ENCODE results near the gene CBFA2T3.

CBFA2T3 gene

DNA sequence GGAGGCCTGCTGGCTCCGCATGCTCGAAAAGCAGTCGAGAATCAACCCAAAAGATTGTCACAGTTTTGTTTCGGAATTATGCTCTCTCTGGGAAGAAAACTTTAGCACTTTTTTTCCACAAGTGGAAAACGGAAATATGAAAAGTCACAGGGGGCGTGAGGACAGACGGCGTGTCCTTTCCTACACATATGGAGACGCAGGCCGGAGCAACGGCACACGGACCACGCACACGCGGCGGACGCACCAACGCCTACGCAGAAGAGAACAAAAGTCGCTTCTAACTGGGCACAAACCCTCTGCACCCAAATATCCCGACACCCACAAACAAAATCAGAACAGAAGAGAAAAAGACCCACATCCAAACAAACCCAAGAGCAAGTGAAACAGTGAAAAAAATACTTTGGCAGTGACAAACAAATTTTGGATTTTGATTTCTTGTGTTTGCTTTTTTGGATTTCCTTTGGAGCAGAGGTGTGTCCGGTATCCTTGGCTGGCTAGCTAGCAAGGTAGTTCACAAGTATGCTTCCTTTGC is 101.2 kb downstream of the CBFA2T3 start:
- no peak for DNase-seq (ENCODE audit: low spot score)

DNA sequence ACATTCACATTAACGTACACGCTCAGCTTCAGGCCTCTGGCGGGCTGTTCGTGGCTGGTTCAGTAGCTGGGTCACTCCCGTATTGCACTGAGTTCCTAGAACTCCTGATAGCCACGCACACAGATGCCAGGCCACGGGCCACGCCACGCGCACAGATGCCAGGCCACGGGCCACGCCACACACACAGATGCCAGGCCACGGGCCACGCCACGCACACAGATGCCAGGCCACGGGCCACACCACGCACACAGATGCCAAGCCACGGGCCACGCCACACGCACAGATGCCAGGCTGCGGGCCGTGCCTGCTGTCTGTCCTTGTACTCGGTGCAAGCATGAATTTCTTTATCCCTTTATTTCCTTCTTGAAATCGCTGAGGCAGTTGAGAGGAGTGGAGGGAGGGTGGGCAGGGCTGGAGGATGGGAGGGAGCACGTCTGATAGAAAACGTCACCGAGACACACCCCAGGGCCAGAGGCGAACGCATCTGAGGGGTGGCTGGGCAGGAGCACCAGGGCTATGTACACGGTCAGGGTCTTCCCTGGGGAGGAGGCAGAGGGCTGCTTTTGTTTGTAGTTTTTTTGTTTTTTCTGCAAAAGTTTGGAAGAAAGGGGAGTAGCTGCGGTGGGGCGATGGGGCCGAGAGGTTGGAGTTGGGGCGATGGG is 101.9 kb downstream of the CBFA2T3 start:
- DNase-seq (ENCODE audit: low spot score) = no peak

DNA sequence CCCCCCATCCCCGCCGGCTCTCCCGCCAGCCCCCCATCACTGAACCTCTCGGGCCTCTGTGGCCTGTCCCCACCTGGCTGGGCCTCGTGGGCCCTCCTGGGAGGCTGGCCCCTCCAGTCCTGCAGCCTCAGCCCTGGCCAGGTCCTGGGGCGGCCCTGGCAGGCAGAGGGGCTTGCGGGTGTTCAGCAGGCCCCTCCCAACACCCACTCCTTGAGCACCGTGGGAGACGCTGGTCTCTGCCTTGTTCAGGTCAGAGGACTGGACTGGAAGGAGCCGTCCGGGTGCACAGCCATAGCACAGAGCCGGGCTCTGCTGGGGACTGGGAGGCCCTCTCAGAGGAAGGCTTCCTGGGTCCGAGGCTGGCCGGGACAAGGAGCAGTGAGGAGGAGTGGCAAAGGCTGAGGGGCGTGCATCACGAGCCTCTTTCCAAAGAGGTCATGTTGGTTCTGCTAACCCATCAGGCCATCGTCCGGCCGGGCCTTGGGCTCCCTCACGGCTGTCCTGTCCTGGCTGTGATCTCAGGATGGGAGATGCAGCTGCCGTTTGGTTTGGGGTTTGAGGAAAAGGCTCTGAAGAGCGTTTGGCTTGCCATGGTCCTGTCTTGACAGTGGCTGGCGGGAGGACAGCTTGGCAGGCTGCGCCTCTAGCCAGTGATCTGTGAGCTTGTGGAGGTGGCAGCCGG is 104.2 kb downstream of the CBFA2T3 start:
- no peak for DNase-seq (ENCODE audit: low spot score)

DNA sequence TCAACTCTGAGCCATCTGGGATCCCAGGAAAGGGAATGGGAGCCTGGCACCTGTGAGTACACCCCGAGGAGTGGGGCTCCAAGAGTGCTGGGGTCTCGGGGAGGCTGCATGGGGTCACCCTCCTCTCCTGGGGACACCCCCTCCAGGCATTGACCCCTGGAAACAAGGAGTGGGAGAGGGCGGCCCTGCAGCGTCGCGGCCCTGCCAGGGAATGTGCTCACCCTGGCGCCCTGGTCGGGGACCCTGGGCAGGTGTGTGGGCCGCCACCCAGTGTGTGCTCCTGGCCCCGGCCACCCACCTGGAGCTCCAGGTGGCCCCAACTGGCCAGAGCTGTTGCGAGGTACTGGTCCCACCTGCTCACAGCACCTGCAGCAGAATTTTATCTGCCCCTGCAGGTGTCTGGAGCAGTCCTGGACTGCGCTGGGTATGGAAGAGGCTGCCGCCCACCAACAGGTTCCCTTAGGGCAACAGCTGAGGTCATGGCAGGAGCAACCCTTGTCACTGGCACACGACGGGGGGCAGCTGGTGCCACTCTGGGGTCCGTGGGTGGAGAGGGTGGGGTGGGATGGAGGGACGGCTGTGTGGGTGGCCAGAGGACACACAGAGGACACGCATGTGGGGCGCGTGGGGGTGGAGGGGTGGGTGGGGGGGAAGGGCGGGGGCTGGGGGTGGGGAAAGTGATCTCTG is 105.1 kb downstream of the CBFA2T3 start:
- no peak for DNase-seq (ENCODE audit: low spot score)

DNA sequence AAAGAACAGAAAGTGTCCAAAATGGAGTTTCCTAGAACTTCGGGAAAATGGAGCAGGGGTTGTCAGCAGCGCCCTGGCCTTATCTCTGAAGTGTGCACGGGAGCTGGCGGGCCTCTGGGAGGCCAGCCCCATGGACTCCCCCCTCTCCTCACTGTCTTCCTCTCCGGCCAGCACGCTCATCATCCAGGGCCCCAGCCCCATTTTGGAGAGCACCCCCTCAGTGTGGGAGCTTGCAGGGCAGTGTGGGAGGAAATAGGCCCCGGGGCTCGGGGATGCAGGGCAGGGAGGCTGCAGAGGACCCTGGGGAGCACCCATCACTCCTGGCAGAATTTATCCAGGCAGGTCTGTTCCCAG is 105.7 kb downstream of the CBFA2T3 start:
- no peak for DNase-seq (ENCODE audit: low spot score)

DNA sequence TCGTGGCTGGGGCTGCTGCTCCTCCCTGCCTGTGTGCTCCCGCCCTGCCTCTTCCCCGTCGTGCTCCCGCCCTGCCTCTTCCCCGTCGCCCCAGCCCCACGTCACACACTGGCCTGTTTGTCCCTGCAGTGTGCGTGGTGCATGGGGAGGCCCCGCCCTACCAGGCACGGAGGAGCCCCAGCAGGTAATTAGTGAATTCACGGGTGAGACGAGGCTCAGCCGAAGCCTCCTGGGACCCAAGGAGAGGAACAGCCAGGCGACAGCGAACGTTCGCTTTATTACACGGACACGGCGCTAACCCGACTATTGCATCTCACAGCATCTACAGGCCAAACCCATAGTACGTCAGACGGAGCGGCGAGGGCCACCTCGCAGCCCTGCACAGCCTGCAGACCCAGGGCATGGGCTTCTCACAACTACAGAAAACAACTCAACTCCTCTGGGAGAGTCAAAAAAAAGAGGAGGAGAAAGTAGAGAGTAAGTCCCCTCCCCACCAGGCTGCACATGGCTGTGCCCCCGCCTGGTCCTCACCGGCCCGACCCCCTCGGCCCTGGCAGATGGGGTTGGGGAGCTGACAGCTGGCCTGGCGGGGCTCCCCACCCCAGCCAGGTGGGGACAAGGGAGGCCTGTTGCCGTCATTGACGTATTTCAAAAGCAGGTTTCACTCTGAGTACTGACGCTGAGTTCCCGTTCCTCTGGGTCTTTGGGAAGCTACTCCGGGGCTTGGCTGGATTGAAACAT is 106.2 kb downstream of the CBFA2T3 start:
- no peak for DNase-seq (ENCODE audit: low spot score)

DNA sequence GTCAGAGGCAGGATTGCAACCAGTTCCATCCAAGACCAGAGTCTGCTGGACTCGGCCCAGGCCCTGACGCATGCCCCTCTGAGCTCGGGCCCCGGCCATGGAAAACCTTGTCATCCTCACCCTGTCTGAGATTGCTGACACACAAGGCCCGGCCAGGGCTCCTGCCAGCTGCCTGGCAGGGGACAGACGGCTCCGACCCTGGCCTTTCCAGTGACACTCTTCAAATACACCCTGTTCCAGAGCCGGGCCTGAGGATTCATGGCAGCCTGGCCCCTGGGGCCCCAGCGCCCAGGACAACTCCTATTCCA is 107.4 kb downstream of the CBFA2T3 start:
- peak; percentile 87 for DNase-seq (ENCODE audit: low spot score)

DNA sequence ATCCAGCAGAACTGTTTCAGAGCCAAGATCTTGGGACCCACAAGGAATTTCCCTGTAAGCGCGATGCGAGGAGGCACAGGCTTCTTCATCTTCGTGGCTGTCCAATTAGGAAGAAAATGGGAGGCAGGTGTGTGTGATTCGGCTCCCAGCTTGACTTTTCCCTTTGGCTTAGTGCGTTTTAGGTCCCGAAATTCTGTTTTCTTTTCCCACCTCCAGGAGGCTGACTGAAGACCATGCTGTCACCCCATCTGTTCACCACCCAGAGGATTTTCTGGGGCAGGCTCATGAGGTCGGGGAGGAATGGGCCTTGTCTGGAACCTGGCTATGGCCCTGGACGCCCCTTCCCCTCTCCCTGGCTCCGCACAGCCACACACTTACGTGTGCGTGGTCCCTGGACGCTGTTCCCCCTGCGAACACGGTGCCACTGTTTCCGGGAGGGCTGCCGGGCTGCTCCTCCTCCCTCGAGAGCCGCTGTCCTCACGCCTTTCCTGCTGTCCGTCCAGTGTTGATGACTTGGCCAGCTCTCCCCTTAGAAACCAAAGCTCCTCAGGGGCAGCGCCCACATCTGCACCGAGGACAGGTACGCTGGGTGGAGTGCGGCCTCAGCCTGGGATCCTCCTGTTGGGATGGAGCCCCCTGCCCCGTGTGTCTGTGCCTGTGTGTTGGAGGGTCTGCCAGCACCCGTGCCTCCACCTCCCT is 107.9 kb downstream of the CBFA2T3 start:
- DNase-seq (ENCODE audit: low spot score) = no peak

DNA sequence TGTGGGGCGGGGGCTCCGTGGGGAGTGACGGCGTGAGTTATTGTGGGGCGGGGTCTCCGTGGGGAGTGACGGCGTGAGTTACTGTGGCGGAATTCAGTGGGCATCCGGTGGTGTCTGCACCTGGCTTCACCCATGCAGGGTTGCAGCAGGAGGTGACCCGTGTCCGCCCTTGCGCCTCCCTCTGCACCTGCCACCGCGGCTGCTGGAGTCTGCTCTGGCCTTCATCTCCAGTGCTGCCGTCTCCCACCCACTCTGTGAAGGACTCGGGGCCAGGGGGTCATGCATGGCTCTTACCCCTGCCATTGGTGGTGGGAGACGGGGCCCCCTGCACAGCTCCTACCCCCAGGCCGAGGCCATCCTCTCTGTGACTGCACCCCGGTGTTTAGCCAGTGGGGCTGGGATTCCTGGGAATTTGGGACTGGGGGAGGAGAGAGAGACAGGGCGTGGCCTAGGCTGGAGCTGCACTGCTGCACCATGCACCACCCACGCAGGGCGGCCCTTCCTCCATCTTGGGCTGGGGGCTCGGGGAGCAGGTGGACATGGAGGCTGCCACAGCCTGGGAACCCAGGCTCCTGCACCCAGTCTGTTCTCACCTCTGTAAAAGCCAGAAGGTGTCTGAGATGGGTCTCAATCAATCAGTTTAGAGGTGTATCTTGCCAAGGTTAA is 109.3 kb downstream of the CBFA2T3 start:
- DNase-seq (ENCODE audit: low spot score) = no peak

DNA sequence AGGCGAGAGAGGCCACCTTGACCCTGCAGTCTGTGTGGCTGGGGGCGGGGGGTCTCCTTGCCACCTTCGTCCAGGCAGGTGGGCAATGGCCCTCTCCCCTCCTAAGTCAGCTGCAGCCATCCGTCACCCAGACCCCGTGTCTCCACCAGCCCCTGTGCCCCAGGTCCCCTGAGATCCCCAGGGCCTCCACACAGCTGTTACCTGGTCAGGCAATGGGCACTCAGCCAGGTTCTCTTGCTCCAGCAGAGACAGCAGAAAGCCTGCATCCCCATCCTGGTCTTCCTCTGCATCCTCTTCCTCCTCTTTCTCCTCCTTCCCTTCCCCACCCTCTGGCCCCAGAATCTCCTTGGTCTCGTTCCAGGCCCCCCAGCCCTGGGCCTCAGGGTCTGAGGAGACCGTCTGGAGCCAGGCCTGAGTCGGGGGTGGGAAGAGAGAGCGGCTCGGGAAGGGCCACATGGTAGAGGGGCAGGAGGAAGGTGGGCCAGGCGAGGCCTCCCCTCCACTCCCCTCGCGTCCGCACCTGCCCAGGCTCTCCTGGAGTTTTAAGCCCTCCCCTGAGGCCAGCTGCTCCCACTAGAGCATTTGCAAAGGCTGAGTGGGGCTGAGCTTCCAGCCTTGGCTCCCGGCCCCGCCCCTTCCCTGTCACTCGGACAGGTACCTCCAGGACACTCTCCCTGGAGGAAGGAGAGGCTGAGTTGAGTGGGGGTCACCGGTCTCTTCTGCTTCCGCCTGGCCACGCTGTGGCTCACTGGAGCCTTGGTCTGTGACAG is 110.7 kb downstream of the CBFA2T3 start, which contains the start of gene PABPN1L:
Gene PABPN1L, minus strand, starts transcription at position 510 of the 770 bp plus-strand sequence. Its CDS starts 54 bp downstream, at position 456.
- DNase-seq (ENCODE audit: low spot score) = no peak

DNA sequence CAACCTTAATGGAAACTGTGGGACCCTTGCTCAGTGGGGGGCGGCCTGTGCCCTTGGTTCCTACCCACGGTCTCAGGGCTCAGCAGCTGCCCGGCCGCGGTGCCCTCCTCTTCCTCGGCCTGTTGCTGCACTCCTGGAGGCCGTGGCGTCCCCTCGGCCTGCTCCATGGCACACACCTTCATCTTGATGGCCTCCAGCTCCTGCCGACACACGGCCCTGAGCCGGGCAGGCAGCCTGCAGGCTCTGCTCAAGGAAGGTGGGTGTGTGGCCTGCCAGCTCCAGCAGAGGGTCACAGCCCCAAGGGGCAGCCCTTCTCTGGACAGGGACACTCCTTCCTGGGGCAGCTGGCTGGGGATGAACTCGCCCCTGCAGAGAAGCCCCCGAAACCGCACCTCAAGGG is 111.3 kb downstream of the CBFA2T3 start:
- DNase-seq (ENCODE audit: low spot score) = no peak

DNA sequence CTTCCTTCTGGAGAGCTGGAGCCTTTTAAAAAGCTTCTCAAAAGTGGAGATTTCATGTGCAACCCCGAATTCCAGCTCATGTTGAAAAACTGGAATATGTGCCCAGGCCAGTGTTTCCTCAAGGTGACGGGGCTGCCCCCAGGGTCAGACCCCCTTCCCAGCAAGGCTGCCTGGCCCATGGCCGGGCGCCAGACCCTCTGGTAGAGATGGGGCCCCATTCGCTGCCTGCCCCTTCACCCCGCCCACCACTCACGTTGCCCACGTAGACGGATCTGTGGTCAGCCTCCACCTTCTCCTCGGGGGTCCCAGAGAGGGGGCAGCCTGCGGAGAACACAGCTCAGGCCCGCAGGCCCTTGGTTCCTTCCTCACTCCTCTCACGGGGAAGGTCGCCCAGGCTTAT is 111.7 kb downstream of the CBFA2T3 start:
- no peak for DNase-seq (ENCODE audit: low spot score)

DNA sequence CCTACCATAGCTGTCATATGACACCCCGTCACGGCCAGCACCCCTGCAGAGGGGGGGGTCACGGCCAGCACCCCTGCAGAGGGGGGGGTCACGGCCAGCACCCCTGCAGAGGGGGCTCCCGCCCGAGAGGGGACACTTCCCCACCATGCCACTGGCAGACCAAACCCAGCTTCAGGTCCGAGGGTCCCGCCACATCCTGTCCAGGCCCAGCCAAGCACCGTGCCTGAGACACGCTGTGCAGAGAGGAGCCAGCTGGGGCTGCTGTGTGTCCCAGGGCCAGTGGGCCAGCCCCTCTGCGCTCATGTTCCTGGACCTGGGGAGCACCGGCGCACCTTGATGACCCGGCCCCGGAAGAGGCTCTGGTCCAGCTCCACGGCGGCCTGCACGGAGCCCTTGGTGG is 112.5 kb downstream of the CBFA2T3 start:
- DNase-seq (ENCODE audit: low spot score) = no peak

DNA sequence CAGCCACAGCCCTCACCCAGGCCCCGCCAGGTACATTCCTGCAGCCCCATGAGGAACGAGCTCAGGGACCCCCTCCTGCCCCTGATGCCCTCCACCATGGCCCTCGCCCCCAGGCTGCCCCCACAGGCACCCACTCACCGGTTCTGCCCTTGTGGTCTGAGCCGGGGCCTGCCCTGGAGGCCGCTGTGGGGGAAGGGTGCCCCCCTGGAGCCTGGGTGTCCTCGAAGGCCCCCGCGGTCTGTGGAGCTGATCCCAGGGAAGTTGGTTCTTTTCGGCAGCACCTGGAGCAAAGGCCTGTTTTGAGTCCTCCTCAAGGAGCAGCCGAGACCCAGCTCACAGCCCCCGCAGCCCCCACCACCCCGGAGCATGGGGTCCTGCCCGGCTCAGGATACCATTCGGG is 112.9 kb downstream of the CBFA2T3 start:
- DNase-seq (ENCODE audit: low spot score) = no peak

DNA sequence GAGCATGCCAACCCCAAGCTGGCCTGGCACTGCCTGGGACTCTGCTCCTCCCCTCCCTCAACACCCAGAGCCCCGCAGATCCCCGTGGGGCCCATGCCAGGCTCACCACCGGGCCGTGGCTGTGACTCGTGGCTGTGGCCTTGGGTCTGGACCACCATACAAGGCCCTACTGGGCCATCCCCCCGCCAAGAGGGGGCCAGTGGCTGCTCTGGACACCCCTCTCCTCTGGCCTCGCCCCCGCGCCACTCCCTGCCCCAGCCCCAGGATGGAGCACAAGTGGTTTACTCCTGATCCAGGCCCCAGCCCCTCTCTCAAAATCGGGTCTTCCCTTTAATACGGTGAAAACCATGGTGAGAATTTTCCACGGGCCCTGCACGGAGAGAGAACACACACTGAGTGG is 113.6 kb downstream of the CBFA2T3 start:
- DNase-seq (ENCODE audit: low spot score) = no peak

DNA sequence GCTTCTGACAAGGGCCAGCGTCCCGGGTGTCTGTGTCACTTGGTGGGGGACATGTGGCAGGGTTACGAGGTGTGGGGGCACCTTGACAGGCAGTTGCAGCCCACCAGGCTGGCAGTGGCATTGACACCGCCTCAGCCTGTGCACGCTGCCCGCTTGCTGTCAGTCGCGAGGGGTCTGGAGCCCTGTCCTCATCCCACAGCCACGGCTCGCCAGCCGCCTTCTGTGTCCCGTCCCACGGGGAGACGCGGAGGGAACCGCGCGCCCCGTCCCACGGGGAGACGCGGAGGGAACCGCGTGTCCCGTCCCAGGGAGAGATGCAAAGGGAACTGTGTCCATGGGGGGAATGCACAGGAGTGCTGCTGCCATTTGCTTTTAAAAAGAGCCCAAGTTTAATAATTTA is 114.0 kb downstream of the CBFA2T3 start:
- no peak for DNase-seq (ENCODE audit: low spot score)

DNA sequence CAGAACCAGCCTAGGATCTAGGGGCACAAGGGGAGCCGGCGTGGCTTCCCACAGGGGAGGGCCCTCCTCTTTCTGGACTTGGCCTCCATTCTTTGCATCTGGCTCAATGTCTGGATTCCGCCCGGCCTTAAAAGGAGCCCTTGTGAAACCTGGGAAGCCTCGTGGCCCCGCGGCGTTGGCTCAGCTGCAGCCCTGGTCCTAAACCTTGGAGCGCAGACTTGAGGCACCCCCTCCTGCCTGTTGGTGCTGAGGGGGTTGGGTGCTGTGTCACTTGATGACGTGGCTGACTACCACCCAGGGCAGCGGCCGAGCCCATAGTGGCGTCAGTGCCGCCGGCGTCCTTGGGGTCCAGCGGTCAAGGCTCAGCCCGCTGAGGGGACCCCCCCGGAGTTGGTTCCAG is 115.6 kb downstream of the CBFA2T3 start:
- DNase-seq (ENCODE audit: low spot score) = no peak

DNA sequence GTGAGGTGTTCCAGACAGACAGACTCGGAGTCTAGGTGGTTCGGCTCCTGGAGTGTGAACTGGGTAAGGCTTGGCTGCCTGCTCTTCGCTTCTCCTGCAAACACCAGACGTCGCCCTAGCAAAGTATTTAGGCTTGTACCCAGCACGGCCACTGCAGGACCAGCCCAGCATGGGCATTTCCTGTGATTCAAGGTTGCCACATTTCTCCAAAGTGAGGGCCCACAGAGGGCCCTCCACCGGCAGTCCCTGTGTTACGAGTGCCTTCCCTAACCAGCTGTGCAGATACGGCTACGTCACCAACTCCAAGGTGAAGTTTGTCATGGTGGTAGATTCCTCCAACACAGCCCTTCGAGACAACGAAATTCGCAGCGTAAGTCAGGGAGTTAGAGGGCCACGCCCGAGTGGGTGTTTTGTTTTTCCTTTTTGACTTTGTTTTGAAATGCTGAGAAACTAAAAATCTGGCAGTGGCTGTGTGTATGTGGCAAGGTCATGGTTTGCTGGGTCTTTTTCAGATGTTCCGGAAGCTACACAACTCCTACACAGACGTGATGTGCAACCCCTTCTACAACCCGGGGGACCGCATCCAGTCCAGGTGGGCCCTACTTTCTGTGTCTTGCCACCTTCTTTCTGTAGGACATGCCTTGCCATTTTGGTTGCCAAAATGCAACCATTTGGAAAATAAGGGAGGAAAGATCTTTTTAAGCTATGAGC is 117.5 kb downstream of the CBFA2T3 start:
- no peak for DNase-seq (ENCODE audit: low spot score)

DNA sequence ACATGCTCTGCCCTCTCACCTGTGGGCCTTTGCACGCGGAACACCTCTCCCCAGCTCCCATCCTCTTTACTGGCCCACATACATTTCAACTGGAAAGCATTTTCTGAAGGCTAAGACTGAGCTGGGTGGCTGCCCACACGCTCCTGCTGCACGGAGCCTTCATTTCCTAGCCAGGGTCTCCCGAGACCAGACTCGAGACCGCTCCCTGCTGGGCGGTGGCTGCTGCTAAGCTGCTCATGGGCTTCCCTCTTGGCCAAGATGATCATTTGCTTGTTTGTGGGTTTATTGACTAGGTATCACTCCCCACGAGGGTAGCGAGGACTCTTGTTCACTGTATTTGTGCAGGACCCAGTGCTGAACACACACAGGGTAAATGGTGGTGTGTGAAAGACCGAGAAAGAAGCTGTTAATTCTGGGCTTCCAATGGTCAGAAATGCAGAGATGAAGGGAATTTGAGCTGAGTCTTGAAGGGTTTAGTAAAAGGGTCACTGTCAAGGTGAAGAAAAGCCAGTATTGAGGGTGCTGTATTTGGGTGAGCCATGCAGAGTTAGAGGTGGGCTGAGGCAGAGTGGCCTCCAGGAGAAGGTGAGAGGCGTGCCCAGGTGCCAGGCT is 119.2 kb downstream of the CBFA2T3 start:
- peak; percentile 93 for DNase-seq (ENCODE audit: low spot score)
